ENCODE data around the gene TBCD. TPM values are rescaled to one million over a fixed set of nuclear protein-coding genes. Genes with fewer than 3 reads are reported as not detected.
"Not testable (repeated sequence)": the region's sequence is repeated elsewhere in the genome, so short reads cannot be mapped to it uniquely, and the experiment has no call there.

The TBCD gene
- total RNA-seq, 1 experiment from 2014 or later: 129 TPM

GRCh38 chr17:82777778-82778375, 26.0 kb downstream of the TBCD start:
- H3K27ac Mint-ChIP-seq; H3K4me1 ChIP-seq (ENCODE audit: insufficient read depth, low read length); H3K27me3 ChIP-seq (ENCODE audit: insufficient read depth, low read length); H2AFZ ChIP-seq (ENCODE audit: low read length); H3K56ac ChIP-seq (ENCODE audit: insufficient read length, low read depth, low read length); H2BK20ac ChIP-seq (ENCODE audit: low read depth, low read length, poor library complexity, severe bottlenecking); H3T11ph ChIP-seq (ENCODE audit: low read length); H2BK5ac ChIP-seq (ENCODE audit: insufficient read length, low read length); H3K27me3 Mint-ChIP-seq (ENCODE audit: low read depth); H3K79me2 ChIP-seq (ENCODE audit: insufficient read depth, low read length); H3K23ac ChIP-seq (ENCODE audit: insufficient read length, low read depth, low read length); H4K91ac ChIP-seq (ENCODE audit: insufficient read length, low read depth, low read length); H2BK120ac ChIP-seq (ENCODE audit: low read depth, low read length, poor library complexity, severe bottlenecking); H3K27ac ChIP-seq (ENCODE audit: insufficient read length, low read depth, low read length); H4K20me1 ChIP-seq (ENCODE audit: control insufficient read depth, insufficient read depth, insufficient read length); H3K14ac ChIP-seq (ENCODE audit: insufficient read depth, low read length); H3K4me1 Mint-ChIP-seq; H2BK15ac ChIP-seq (ENCODE audit: low read depth, low read length); H3K4me2 ChIP-seq (ENCODE audit: insufficient read depth, insufficient read length, low read length); H4K5ac ChIP-seq (ENCODE audit: insufficient read length, low read depth, low read length); H3K9me3 Mint-ChIP-seq; H3K9me3 ChIP-seq (ENCODE audit: control insufficient read depth, low read depth, low read length); H3K79me1 ChIP-seq (ENCODE audit: insufficient read depth, low read depth, low read length, poor library complexity, severe bottlenecking); H3K9ac ChIP-seq (ENCODE audit: extremely low read depth, insufficient read length, low read length); H2BK12ac ChIP-seq (ENCODE audit: insufficient read length, low read depth, low read length); DNase-seq; H2AK5ac ChIP-seq (ENCODE audit: insufficient read length, low read length); H3K4me3 Mint-ChIP-seq; H4K8ac ChIP-seq (replicated peaks; ENCODE audit: insufficient read length, low read depth, low read length); H3K4ac ChIP-seq (ENCODE audit: low read depth, low read length); H3K18ac ChIP-seq (ENCODE audit: insufficient read length, low read depth, low read length); H3K23me2 ChIP-seq (ENCODE audit: insufficient read length, low read depth, low read length, poor library complexity, severe bottlenecking): not testable (repeated sequence)
- no CpG with 5 or more reads among the region's 21 CpGs for WGBS (ENCODE audit: extremely low coverage, insufficient read length, low lambda C conversion rate)
- peak; percentile 66 for TF ChIP-seq CTCF (conservative IDR thresholded peaks at IDR 0.05)
- peaks cover 38 to 60% (median 47%) of the 10 kb centered on the region in 3 experiments for H3K36me3 Mint-ChIP-seq (ENCODE audit: insufficient read depth in 1 of 3, low read depth in 3 of 3)
